Measurements from ENCODE around the gene TM2D3. TPM values are rescaled to one million over a fixed set of nuclear protein-coding genes. Genes with fewer than 3 reads are reported as not detected.

Gene TM2D3, protein sequence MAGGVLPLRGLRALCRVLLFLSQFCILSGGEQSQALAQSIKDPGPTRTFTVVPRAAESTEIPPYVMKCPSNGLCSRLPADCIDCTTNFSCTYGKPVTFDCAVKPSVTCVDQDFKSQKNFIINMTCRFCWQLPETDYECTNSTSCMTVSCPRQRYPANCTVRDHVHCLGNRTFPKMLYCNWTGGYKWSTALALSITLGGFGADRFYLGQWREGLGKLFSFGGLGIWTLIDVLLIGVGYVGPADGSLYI
- 50.7 and 54.2 TPM in 2 replicates for total RNA-seq
- long read RNA-seq, transcript TM2D3-215 (4 exons, 1,734 nt) = minor isoform, 13 of 87 reads
- long read RNA-seq, transcript TM2D3-201 (6 exons, 1,381 nt) = minor isoform, 19 of 87 reads
- long read RNA-seq, transcript TM2D3-202 (5 exons, 1,329 nt) = major isoform, 51 of 87 reads
- long read RNA-seq, partial matches to known transcripts = 0 of 87 reads
- long read RNA-seq, other reads (novel, unspliced or antisense) = 2 of 87 reads

DNA sequence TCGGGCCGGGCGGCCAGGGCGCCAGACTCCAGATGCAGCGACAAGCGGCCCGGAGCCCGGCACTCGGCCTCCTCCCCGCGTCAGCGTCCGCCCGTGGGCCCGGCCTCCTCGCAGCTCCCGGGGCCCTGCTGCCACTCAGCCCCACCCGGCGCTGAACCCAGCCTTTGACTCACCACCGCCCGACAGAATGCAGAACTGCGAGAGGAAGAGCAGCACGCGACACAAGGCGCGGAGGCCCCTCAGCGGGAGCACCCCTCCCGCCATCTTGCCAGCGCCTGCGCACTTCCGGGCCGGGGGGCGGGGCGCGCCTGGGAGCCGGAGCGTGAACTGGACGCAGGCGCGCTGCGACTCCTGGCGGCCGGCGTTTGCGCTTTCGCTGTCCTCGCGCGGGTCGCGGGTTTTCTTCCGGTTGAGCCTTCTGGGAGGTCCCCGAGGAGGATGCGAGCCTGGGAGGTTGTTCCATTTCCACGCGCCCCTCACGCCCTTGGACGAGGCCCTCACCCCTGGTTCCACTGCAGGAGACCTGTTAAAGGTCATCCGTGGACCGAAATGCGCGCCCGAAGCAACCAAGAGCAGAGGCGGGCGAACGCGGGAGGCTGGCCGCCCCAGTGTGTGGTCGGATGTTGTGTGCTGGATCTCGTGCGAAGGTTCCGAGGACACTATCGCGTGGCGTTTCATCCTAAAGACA is at the start of gene TM2D3:
Gene TM2D3 (minus strand): TSS at position 284 of the 688 bp plus-strand sequence. CDS start 20 bp downstream, at position 264.
- peaks cover 23% of the 10 kb centered on the region for H3K4me1 Mint-ChIP-seq
- TF ChIP-seq, protein P1, sequence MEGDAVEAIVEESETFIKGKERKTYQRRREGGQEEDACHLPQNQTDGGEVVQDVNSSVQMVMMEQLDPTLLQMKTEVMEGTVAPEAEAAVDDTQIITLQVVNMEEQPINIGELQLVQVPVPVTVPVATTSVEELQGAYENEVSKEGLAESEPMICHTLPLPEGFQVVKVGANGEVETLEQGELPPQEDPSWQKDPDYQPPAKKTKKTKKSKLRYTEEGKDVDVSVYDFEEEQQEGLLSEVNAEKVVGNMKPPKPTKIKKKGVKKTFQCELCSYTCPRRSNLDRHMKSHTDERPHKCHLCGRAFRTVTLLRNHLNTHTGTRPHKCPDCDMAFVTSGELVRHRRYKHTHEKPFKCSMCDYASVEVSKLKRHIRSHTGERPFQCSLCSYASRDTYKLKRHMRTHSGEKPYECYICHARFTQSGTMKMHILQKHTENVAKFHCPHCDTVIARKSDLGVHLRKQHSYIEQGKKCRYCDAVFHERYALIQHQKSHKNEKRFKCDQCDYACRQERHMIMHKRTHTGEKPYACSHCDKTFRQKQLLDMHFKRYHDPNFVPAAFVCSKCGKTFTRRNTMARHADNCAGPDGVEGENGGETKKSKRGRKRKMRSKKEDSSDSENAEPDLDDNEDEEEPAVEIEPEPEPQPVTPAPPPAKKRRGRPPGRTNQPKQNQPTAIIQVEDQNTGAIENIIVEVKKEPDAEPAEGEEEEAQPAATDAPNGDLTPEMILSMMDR (conservative IDR thresholded peaks at IDR 0.05) = peak; percentile 84
- peak within 1 kb of the TSS; percentile 86 for H3K4me3 Mint-ChIP-seq
- DNase-seq (ENCODE audit: low read depth, low spot score) = peak; percentile 92
- H3K27me3 Mint-ChIP-seq (ENCODE audit: low read depth) = no peaks in the 10 kb centered on the region
- H3K36me3 Mint-ChIP-seq (ENCODE audit: low read depth) = peaks cover 3% of the 10 kb centered on the region
- no peaks in the 10 kb centered on the region for H3K9me3 Mint-ChIP-seq
- H3K27ac Mint-ChIP-seq (ENCODE audit: unreplicated experiment) = peak within 1 kb of the TSS; percentile 97

DNA sequence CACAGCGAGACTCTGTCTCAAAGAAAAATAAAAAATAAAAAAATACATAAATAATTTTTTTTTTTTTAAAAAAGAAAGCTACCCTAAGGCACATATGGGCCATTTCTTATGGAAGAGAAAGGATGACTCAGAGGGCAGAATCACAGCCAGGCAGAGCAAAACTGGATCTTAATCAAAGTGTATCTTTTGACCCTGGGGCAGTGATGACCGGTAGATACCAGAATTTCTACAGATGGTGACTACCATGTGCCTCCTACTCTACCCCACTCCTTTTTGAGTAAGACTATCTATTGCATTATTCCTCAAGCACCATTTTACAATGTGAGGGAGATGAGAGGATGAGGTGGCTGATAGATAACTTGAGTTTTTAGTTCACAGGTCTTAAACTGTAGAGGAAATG is 46.1 kb upstream of the TM2D3 start:
- Mint-ChIP-seq H3K4me1 (no peaks in the 10 kb centered on the region), H3K36me3 (ENCODE audit: low read depth) (peaks cover 33% of the 10 kb centered on the region), H3K9me3 (no peaks in the 10 kb centered on the region), H3K4me3 (no peak overlapping the region), H3K27me3 (ENCODE audit: low read depth) (no peaks in the 10 kb centered on the region), H3K27ac (ENCODE audit: unreplicated experiment) (no peak overlapping the region)
- no peak for DNase-seq (ENCODE audit: low read depth, low spot score)
- TF ChIP-seq, protein P1 (conservative IDR thresholded peaks at IDR 0.05) = no peak

DNA sequence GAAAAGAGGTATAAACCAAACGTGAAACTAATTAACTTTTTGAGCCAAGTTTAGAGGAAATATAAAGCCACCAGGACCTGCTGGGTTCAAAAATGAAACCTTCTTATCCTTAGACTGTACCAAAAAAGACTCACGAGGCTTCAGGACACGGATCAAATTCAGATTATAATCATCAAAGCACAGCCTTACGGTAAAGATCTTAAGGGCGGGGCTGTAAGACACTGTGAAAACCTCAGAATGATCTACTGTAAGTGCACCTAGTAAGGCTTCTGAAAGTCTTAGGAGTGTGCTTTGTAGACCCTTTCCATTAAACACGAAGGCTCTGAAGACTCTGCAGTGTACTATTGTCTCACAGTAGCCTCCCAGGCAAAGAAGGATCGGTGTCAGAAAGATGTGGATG is 45.3 kb upstream of the TM2D3 start:
- Mint-ChIP-seq H3K4me1 (no peaks in the 10 kb centered on the region), H3K4me3 (no peak overlapping the region), H3K27me3 (ENCODE audit: low read depth) (no peaks in the 10 kb centered on the region), H3K36me3 (ENCODE audit: low read depth) (peaks cover 30% of the 10 kb centered on the region), H3K9me3 (no peaks in the 10 kb centered on the region), H3K27ac (ENCODE audit: unreplicated experiment) (no peak overlapping the region)
- no peak for DNase-seq (ENCODE audit: low read depth, low spot score)
- TF ChIP-seq, protein P1 (conservative IDR thresholded peaks at IDR 0.05) = no peak

DNA sequence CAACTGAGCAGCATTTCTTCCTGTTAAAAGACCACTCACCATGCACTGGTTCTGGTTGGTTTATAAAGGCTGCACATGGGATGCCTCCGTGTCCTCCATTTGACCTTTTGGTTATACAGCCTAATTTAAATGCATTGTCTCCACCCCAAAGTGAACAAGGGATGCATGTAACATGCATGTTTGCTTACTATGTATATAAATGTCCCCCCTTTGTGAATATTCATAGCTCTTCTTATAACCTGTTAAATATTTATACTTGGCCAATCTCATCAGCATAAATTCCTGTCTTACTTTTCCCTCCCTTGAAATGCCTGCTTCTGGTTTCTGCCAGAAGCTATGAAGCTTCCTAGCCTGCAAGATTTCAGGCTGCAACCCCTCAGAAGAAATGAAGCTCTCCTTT is 44.6 kb upstream of the TM2D3 start:
- Mint-ChIP-seq H3K27me3 (ENCODE audit: low read depth) (no peaks in the 10 kb centered on the region), H3K4me3 (no peak overlapping the region), H3K36me3 (ENCODE audit: low read depth) (peaks cover 30% of the 10 kb centered on the region), H3K4me1 (no peaks in the 10 kb centered on the region), H3K9me3 (no peaks in the 10 kb centered on the region), H3K27ac (ENCODE audit: unreplicated experiment) (peak overlapping the region; percentile 52)
- DNase-seq (ENCODE audit: low read depth, low spot score) = no peak
- TF ChIP-seq, protein P1 (conservative IDR thresholded peaks at IDR 0.05) = no peak

DNA sequence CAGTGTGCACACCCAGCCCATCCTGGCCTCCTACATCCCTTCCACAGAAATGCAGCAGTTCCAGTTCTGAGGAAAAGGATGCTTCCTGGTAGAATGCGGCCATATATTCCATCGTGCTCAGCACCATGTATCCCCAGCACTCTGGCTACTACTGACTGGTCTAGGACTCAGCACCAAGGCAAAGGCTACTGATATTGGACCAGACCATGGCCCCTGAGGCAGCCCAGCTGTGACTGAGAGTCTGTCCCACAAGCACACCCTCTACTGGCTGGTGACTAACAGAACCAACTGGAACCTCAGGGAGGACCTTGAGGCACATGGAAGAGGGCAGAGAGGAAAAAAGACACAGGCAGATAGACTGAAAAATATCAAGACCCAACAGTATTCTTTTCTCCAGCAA is 42.1 kb upstream of the TM2D3 start:
- DNase-seq (ENCODE audit: low read depth, low spot score) = no peak
- no peak overlapping the region for H3K4me3 Mint-ChIP-seq

More for the DNA sequence above, 42.1 kb upstream of the TM2D3 start:
- Mint-ChIP-seq H3K27me3 (ENCODE audit: low read depth) (no peaks in the 10 kb centered on the region), H3K36me3 (ENCODE audit: low read depth) (peaks cover 24% of the 10 kb centered on the region), H3K27ac (ENCODE audit: unreplicated experiment) (no peak overlapping the region), H3K4me1 (no peaks in the 10 kb centered on the region), H3K9me3 (no peaks in the 10 kb centered on the region)
- TF ChIP-seq, protein P1 (conservative IDR thresholded peaks at IDR 0.05) = no peak

Measured in neural crest cell (in vitro differentiated cells).